ENCODE results near the gene RDH8. TPM values are rescaled to one million over a fixed set of nuclear protein-coding genes. Genes with fewer than 3 reads are reported as not detected.

Gene RDH8
- total and polyA plus RNA-seq, 4 donors, result not detected

- Histone ChIP-seq H3K4me3 (ENCODE audit: low read depth in 1 of 3, low read length in 3 of 3) (no peak overlapping the region), H3K27ac (ENCODE audit: low read depth in 1 of 2, low read length in 2 of 2) (peak overlapping the region; percentile 14), H3K9me3 (ENCODE audit: control insufficient read depth in 4 of 4, low read length in 3 of 4) (no peaks in the 10 kb centered on the region), H3K4me1 (ENCODE audit: control insufficient read depth in 4 of 4, insufficient read depth in 4 of 4, low read length in 3 of 4) (peaks cover 5 to 12% (median 8%) of the 10 kb centered on the region in 4 donors), H3K27me3 (ENCODE audit: control insufficient read depth in 4 of 4, insufficient read depth in 4 of 4, low read length in 3 of 4) (peaks cover 0 to 4% (median 0%) of the 10 kb centered on the region in 4 donors), H3K9ac (ENCODE audit: low read depth in 1 of 2, low read length in 2 of 2) (no peak overlapping the region), H3K36me3 (ENCODE audit: control insufficient read depth in 4 of 4, insufficient read depth in 3 of 4, low read depth in 1 of 4, low read length in 3 of 4) (no peaks in the 10 kb centered on the region)
- no peak for DNase-seq (ENCODE audit: low spot score)
- TF ChIP-seq NR2F2 (IDR thresholded peaks at IDR 0.05) (no peak), HNF4A (conservative IDR thresholded peaks at IDR 0.05) (no peak)
- TF ChIP-seq, protein P1, sequence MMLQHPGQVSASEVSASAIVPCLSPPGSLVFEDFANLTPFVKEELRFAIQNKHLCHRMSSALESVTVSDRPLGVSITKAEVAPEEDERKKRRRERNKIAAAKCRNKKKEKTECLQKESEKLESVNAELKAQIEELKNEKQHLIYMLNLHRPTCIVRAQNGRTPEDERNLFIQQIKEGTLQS (IDR thresholded peaks at IDR 0.05), result no peak
- 53% methylated on average over 11 of the region's 11 CpGs for WGBS
These were observed 5.0 kb upstream of the RDH8 start for GRCh38 chr19:10008184-10008765.

- peaks cover 9 to 15% (median 11%) of the 10 kb centered on the region in 4 donors for H3K4me1 ChIP-seq (ENCODE audit: control insufficient read depth in 4 of 4, insufficient read depth in 4 of 4, low read length in 3 of 4)
- peak overlapping the region in 2 of 3 donors; percentile 49 to 50 for H3K4me3 ChIP-seq (ENCODE audit: low read depth in 1 of 3, low read length in 3 of 3)
- 10% methylated on average over 22 of the region's 22 CpGs for whole genome bisulfite sequencing
- peaks cover 0 to 4% (median 0%) of the 10 kb centered on the region in 4 donors for H3K27me3 ChIP-seq (ENCODE audit: control insufficient read depth in 4 of 4, insufficient read depth in 4 of 4, low read length in 3 of 4)
- no peak for DNase-seq (ENCODE audit: low spot score)
- H3K27ac ChIP-seq (ENCODE audit: low read depth in 1 of 2, low read length in 2 of 2), result no peak overlapping the region
- peak; percentile 20 for TF ChIP-seq REST (IDR thresholded peaks at IDR 0.05)
- TF ChIP-seq FOXA2 (IDR thresholded peaks at IDR 0.05), result no peak
- no peak overlapping the region for H3K9ac ChIP-seq (ENCODE audit: low read depth in 1 of 2, low read length in 2 of 2)
- no peaks in the 10 kb centered on the region for H3K36me3 ChIP-seq (ENCODE audit: control insufficient read depth in 4 of 4, insufficient read depth in 3 of 4, low read depth in 1 of 4, low read length in 3 of 4)
- H3K9me3 ChIP-seq (ENCODE audit: control insufficient read depth in 4 of 4, low read length in 3 of 4), result no peaks in the 10 kb centered on the region
These were observed 3.5 kb upstream of the RDH8 start for GRCh38 chr19:10009714-10010224.

- WGBS, result 2% methylated on average over 38 of the region's 38 CpGs
- DNase-seq (ENCODE audit: low spot score), result no peak
- Histone ChIP-seq H3K9me3 (ENCODE audit: control insufficient read depth in 4 of 4, low read length in 3 of 4) (no peaks in the 10 kb centered on the region), H3K9ac (ENCODE audit: low read depth in 1 of 2, low read length in 2 of 2) (no peak within 1 kb of the TSS), H3K27me3 (ENCODE audit: control insufficient read depth in 4 of 4, insufficient read depth in 4 of 4, low read length in 3 of 4) (peaks cover 0 to 4% (median 0%) of the 10 kb centered on the region in 4 donors), H3K4me3 (ENCODE audit: low read depth in 1 of 3, low read length in 3 of 3) (peak within 1 kb of the TSS in 2 of 3 donors; percentile 49 to 50), H3K4me1 (ENCODE audit: control insufficient read depth in 4 of 4, insufficient read depth in 4 of 4, low read length in 3 of 4) (peaks cover 9 to 15% (median 11%) of the 10 kb centered on the region in 4 donors), H3K27ac (ENCODE audit: low read depth in 1 of 2, low read length in 2 of 2) (no peak within 1 kb of the TSS), H3K36me3 (ENCODE audit: control insufficient read depth in 4 of 4, insufficient read depth in 3 of 4, low read depth in 1 of 4, low read length in 3 of 4) (no peaks in the 10 kb centered on the region)
- no peak for TF ChIP-seq RXRA (IDR thresholded peaks at IDR 0.05)
- TF ChIP-seq FOXA1 (IDR thresholded peaks at IDR 0.05), result no peak
- TF ChIP-seq REST (IDR thresholded peaks at IDR 0.05), result peak; percentile 29
These were observed 3.0 kb upstream of the RDH8 start, which contains the start of gene COL5A3 for GRCh38 chr19:10010247-10010691. Gene COL5A3 (minus strand): TSS chr19:10010504. CDS start chr19:10010385, 119 bp downstream.
